ENCODE data around the gene ZG16.

DNA sequence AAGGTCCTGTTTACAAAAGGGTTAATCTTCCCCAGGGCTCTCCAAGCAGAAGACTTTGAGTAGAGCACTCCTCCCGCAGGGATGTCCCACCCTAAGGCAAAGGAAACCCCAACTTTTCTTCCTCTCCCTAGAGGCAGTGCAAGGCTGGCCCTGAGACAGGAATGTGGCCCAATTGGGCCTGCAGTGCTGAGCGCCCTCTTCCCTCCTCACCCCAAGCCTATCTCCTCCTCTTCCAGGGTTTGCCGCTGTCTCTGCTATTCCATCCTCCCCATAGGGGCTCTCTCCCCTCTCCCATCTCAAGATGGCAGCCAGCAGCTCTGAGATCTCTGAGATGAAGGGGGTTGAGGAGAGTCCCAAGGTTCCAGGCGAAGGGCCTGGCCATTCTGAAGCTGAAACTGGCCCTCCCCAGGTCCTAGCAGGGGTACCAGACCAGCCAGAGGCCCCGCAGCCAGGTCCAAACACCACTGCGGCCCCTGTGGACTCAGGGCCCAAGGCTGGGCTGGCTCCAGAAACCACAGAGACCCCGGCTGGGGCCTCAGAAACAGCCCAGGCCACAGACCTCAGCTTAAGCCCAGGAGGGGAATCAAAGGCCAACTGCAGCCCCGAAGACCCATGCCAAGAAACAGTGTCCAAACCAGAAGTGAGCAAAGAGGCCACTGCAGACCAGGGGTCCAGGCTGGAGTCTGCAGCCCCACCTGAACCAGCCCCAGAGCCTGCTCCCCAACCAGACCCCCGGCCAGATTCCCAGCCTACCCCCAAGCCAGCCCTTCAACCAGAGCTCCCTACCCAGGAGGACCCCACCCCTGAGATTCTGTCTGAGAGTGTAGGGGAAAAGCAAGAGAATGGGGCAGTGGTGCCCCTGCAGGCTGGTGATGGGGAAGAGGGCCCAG is 34.9 kb downstream of the ZG16 start:
- no peak for TF ChIP-seq FUS (optimal IDR thresholded peaks at IDR 0.05; ENCODE audit: low read depth, low read length)
- no peak for TF ChIP-seq JUND (IDR thresholded peaks at IDR 0.05; ENCODE audit: borderline replicate concordance, low read depth, low read length)
- no peak for TF ChIP-seq JUND (tag; IDR thresholded peaks at IDR 0.05; ENCODE audit: borderline replicate concordance, low read depth, low read length)
- TF ChIP-seq ZBTB7A (IDR thresholded peaks at IDR 0.05; ENCODE audit: borderline replicate concordance, control insufficient read depth, low read depth, low read length): no peak
- TF ChIP-seq, protein P1, sequence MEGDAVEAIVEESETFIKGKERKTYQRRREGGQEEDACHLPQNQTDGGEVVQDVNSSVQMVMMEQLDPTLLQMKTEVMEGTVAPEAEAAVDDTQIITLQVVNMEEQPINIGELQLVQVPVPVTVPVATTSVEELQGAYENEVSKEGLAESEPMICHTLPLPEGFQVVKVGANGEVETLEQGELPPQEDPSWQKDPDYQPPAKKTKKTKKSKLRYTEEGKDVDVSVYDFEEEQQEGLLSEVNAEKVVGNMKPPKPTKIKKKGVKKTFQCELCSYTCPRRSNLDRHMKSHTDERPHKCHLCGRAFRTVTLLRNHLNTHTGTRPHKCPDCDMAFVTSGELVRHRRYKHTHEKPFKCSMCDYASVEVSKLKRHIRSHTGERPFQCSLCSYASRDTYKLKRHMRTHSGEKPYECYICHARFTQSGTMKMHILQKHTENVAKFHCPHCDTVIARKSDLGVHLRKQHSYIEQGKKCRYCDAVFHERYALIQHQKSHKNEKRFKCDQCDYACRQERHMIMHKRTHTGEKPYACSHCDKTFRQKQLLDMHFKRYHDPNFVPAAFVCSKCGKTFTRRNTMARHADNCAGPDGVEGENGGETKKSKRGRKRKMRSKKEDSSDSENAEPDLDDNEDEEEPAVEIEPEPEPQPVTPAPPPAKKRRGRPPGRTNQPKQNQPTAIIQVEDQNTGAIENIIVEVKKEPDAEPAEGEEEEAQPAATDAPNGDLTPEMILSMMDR (IDR thresholded peaks at IDR 0.05 in 2 of 3, conservative IDR thresholded peaks at IDR 0.05 in 1 of 3; ENCODE audit: insufficient read depth in 2 of 3, low read depth in 1 of 3, low read length in 3 of 3): no peak
- no peak for TF ChIP-seq ELF4 (CRISPR knock-in tag; IDR thresholded peaks at IDR 0.05)
- TF ChIP-seq LEF1 (IDR thresholded peaks at IDR 0.05): no peak
- no peak for TF ChIP-seq POLR2A (conservative IDR thresholded peaks at IDR 0.05)
- TF ChIP-seq, protein P2, sequence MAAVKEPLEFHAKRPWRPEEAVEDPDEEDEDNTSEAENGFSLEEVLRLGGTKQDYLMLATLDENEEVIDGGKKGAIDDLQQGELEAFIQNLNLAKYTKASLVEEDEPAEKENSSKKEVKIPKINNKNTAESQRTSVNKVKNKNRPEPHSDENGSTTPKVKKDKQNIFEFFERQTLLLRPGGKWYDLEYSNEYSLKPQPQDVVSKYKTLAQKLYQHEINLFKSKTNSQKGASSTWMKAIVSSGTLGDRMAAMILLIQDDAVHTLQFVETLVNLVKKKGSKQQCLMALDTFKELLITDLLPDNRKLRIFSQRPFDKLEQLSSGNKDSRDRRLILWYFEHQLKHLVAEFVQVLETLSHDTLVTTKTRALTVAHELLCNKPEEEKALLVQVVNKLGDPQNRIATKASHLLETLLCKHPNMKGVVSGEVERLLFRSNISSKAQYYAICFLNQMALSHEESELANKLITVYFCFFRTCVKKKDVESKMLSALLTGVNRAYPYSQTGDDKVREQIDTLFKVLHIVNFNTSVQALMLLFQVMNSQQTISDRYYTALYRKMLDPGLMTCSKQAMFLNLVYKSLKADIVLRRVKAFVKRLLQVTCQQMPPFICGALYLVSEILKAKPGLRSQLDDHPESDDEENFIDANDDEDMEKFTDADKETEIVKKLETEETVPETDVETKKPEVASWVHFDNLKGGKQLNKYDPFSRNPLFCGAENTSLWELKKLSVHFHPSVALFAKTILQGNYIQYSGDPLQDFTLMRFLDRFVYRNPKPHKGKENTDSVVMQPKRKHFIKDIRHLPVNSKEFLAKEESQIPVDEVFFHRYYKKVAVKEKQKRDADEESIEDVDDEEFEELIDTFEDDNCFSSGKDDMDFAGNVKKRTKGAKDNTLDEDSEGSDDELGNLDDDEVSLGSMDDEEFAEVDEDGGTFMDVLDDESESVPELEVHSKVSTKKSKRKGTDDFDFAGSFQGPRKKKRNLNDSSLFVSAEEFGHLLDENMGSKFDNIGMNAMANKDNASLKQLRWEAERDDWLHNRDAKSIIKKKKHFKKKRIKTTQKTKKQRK (IDR thresholded peaks at IDR 0.05; ENCODE audit: borderline replicate concordance, low read depth, low read length): no peak
- TF ChIP-seq, protein P3, sequence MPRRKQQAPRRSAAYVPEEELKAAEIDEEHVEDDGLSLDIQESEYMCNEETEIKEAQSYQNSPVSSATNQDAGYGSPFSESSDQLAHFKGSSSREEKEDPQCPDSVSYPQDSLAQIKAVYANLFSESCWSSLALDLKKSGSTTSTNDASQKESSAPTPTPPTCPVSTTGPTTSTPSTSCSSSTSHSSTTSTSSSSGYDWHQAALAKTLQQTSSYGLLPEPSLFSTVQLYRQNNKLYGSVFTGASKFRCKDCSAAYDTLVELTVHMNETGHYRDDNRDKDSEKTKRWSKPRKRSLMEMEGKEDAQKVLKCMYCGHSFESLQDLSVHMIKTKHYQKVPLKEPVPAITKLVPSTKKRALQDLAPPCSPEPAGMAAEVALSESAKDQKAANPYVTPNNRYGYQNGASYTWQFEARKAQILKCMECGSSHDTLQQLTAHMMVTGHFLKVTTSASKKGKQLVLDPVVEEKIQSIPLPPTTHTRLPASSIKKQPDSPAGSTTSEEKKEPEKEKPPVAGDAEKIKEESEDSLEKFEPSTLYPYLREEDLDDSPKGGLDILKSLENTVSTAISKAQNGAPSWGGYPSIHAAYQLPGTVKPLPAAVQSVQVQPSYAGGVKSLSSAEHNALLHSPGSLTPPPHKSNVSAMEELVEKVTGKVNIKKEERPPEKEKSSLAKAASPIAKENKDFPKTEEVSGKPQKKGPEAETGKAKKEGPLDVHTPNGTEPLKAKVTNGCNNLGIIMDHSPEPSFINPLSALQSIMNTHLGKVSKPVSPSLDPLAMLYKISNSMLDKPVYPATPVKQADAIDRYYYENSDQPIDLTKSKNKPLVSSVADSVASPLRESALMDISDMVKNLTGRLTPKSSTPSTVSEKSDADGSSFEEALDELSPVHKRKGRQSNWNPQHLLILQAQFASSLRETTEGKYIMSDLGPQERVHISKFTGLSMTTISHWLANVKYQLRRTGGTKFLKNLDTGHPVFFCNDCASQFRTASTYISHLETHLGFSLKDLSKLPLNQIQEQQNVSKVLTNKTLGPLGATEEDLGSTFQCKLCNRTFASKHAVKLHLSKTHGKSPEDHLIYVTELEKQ (CRISPR knock-in tag; IDR thresholded peaks at IDR 0.05): no peak
- no peak for TF ChIP-seq SIN3A (IDR thresholded peaks at IDR 0.05; ENCODE audit: borderline replicate concordance in 2 of 2, control insufficient read depth in 1 of 2, low read depth in 2 of 2, low read length in 2 of 2)
- no peak for TF ChIP-seq MAFK (IDR thresholded peaks at IDR 0.05; ENCODE audit: low read length)
- no peak for TF ChIP-seq POLR2AphosphoS5 (IDR thresholded peaks at IDR 0.05; ENCODE audit: control insufficient read depth, insufficient read depth, low read depth, low read length)
